HepG2 (cell line): Measurements from ENCODE around the gene NR1H2. TPM values are rescaled to one million over a fixed set of nuclear protein-coding genes. Genes with fewer than 3 reads are reported as not detected.
A peak's percentile ranks its signal among the peaks of the same experiment; 100 is the strongest.

Experiments used
- BORCS8-MEF2B ChIP-seq: sonication (generic); formaldehyde crosslinking; IDR thresholded peaks from 2 replicates; pipeline ENCODE4 v1.8.0; 2022; ENCODE audit warnings: mild to moderate bottlenecking, missing genetic modification reagents
- GABPB1 ChIP-seq: IDR thresholded peaks from 2 replicates; pipeline ENCODE4 v1.6.1; 2016; ENCODE audit warnings: mild to moderate bottlenecking, missing genetic modification reagents, moderate library complexity, missing compliant biosample characterization
- GTF2F1 ChIP-seq: fragments of 150-350 bp; IDR thresholded peaks from 2 replicates; pipeline ENCODE4 v1.6.1; 2014; ENCODE audit warnings: low read length
- MAZ ChIP-seq, 2 experiments: sonication (generic) in 1 of 2; formaldehyde crosslinking in 1 of 2; IDR thresholded peaks; 2 replicates each; pipeline versions ENCODE4 v1.5.0 to v1.6.1; 2012 to 2020; ENCODE audit warnings: low read depth in 2 of 2, mild to moderate bottlenecking in 2 of 2, borderline replicate concordance in 1 of 2, improper control_type of control experiment in 1 of 2, low read length in 1 of 2, missing genetic modification reagents in 1 of 2, moderate library complexity in 1 of 2
- NR3C1 ChIP-seq: sonication (generic); formaldehyde crosslinking; IDR thresholded peaks from 2 replicates; pipeline ENCODE4 v1.4.0; 2020; ENCODE audit warnings: missing genetic modification reagents
- PHF20 ChIP-seq: sonication (generic); formaldehyde crosslinking; IDR thresholded peaks from 2 replicates; pipeline ENCODE4 v1.5.0; 2020; ENCODE audit warnings: mild to moderate bottlenecking, missing genetic modification reagents
- PTBP1 ChIP-seq: fragments of 200-400 bp; formaldehyde crosslinking; IDR thresholded peaks from 2 replicates; pipeline ENCODE4 v1.6.1; 2018; ENCODE audit warnings: low read length, low read depth; ENCODE audit not compliant: poor library complexity, severe bottlenecking
- RELA ChIP-seq: sonication (generic); formaldehyde crosslinking; IDR thresholded peaks from 2 replicates; pipeline ENCODE4 v1.4.0; 2020; ENCODE audit warnings: missing genetic modification reagents
- SCMH1 ChIP-seq: sonication (generic); formaldehyde crosslinking; IDR thresholded peaks from 2 replicates; pipeline ENCODE4 v1.9.0; 2021; ENCODE audit warnings: missing genetic modification reagents, mild to moderate bottlenecking, borderline replicate concordance
- SETDB1 ChIP-seq: sonication (generic); formaldehyde crosslinking; IDR thresholded peaks from 2 replicates; pipeline ENCODE4 v1.5.1; 2020; ENCODE audit warnings: missing genetic modification reagents, mild to moderate bottlenecking, borderline replicate concordance
- SNRNP70 ChIP-seq: fragments of 200-400 bp; formaldehyde crosslinking; IDR thresholded peaks from 2 replicates; pipeline ENCODE4 v1.6.1; 2017; ENCODE audit warnings: mild to moderate bottlenecking, low read depth, low read length, moderate library complexity
- ZMYM4 ChIP-seq: sonication (generic); formaldehyde crosslinking; IDR thresholded peaks from 2 replicates; pipeline ENCODE4 v1.8.1; 2023; ENCODE audit warnings: mild to moderate bottlenecking, missing genetic modification reagents
- ZNF207 ChIP-seq: fragments of 450-650 bp; IDR thresholded peaks from 2 replicates; pipeline ENCODE4 v1.6.1; 2016; ENCODE audit warnings: antibody characterized with exemption, borderline replicate concordance
- ZNF263 ChIP-seq: sonication (generic); formaldehyde crosslinking; IDR thresholded peaks from 2 replicates; pipeline ENCODE4 v1.4.0; 2020; ENCODE audit warnings: missing genetic modification reagents
- ZNF451 ChIP-seq: sonication (generic); formaldehyde crosslinking; IDR thresholded peaks from 2 replicates; pipeline ENCODE4 v1.5.0; 2020; ENCODE audit warnings: mild to moderate bottlenecking, missing genetic modification reagents
- ZNF558 ChIP-seq: sonication (generic); formaldehyde crosslinking; IDR thresholded peaks from 2 replicates; pipeline ENCODE4 v1.9.0; 2022; ENCODE audit warnings: mild to moderate bottlenecking, missing genetic modification reagents, borderline replicate concordance
- ZNF782 ChIP-seq: sonication (generic); formaldehyde crosslinking; IDR thresholded peaks from 2 replicates; pipeline ENCODE4 v1.4.0; 2020; ENCODE audit warnings: missing genetic modification reagents, mild to moderate bottlenecking, borderline replicate concordance
- ZSCAN5A ChIP-seq: sonication (generic); formaldehyde crosslinking; IDR thresholded peaks from 2 replicates; pipeline ENCODE4 v1.8.0; 2022; ENCODE audit warnings: mild to moderate bottlenecking, missing genetic modification reagents, borderline replicate concordance
- polyA plus RNA-seq, 8 experiments: library from polyadenylated mRNA; depleted of rRNA in 3 of 8; stranded (reverse) in 7 of 8; unstranded in 1 of 8; fragments of >200 nt; fragmentation: Illumina TruSeq in 4 of 8; extraction: Trizol in 4 of 8; gene quantifications; 2 replicates each; pipeline versions ENCODE4 v1.2.1 to v1.2.3, GENCODE V29; 2011 to 2016; ENCODE audit warnings: low read depth in 4 of 8, missing spikeins in 1 of 8, mixed read lengths in 1 of 8; ENCODE audit not compliant: insufficient read depth in 1 of 8
- total RNA-seq, 5 experiments: library from RNA; depleted of rRNA; stranded (reverse); fragments of >200 nt; fragmentation: Illumina TruSeq; extraction: Trizol; gene quantifications; 2 replicates each; pipeline ENCODE4 v1.2.3, GENCODE V29; 2016; ENCODE audit warnings: low read depth in 1 of 5
- TF ChIP-seq, protein P1 (sequence below): sonication (generic); formaldehyde crosslinking; IDR thresholded peaks from 2 replicates; pipeline ENCODE4 v1.4.0; 2020; ENCODE audit warnings: missing genetic modification reagents, mild to moderate bottlenecking, borderline replicate concordance
- TF ChIP-seq, protein P2 (sequence below), 2 experiments: sonication (generic) in 1 of 2; formaldehyde crosslinking in 1 of 2; IDR thresholded peaks; 2 replicates each; pipeline versions ENCODE4 v1.5.1 to v1.6.1; 2011 to 2020; ENCODE audit warnings: borderline replicate concordance in 1 of 2, low read depth in 1 of 2, low read length in 1 of 2, mild to moderate bottlenecking in 1 of 2, missing genetic modification reagents in 1 of 2, moderate library complexity in 1 of 2
- TF ChIP-seq, protein P3 (sequence below): sonication (generic); formaldehyde crosslinking; IDR thresholded peaks from 2 replicates; pipeline ENCODE4 v1.5.0; 2020; ENCODE audit warnings: missing genetic modification reagents

The NR1H2 gene
- total and polyA plus RNA-seq, 2 of the 13 experiments (the other 11 are each of a cell fraction or from before 2014, with no cell fraction given): 10.3 to 13.5 TPM

GRCh38 chr19:50414864-50415660 lies 38.8 kb downstream of the NR1H2 start (continued):
- TF ChIP-seq ZSCAN5A (CRISPR knock-in tag): no peak
- TF ChIP-seq, protein P1, sequence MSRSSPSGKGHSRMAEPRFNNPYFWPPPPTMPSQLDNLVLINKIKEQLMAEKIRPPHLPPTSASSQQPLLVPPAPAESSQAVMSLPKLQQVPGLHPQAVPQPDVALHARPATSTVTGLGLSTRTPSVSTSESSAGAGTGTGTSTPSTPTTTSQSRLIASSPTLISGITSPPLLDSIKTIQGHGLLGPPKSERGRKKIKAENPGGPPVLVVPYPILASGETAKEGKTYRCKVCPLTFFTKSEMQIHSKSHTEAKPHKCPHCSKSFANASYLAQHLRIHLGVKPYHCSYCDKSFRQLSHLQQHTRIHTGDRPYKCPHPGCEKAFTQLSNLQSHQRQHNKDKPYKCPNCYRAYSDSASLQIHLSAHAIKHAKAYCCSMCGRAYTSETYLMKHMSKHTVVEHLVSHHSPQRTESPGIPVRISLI (CRISPR knock-in tag): no peak
- TF ChIP-seq SNRNP70: no peak
- TF ChIP-seq NR3C1: no peak
- no peak for TF ChIP-seq MAZ (IDR thresholded peaks at IDR 0.05; ENCODE audit: borderline replicate concordance, low read depth, low read length)
- TF ChIP-seq MAZ (CRISPR knock-in tag; IDR thresholded peaks at IDR 0.05; ENCODE audit: low read depth): no peak
- TF ChIP-seq, protein P2, sequence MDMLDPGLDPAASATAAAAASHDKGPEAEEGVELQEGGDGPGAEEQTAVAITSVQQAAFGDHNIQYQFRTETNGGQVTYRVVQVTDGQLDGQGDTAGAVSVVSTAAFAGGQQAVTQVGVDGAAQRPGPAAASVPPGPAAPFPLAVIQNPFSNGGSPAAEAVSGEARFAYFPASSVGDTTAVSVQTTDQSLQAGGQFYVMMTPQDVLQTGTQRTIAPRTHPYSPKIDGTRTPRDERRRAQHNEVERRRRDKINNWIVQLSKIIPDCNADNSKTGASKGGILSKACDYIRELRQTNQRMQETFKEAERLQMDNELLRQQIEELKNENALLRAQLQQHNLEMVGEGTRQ (IDR thresholded peaks at IDR 0.05; ENCODE audit: low read depth, low read length): no peak
- TF ChIP-seq, protein P2 (CRISPR knock-in tag; IDR thresholded peaks at IDR 0.05; ENCODE audit: borderline replicate concordance): no peak
- TF ChIP-seq PTBP1: no peak
- no peak for TF ChIP-seq PHF20 (CRISPR knock-in tag)
- 0 out of 2 replicates have a peak, but pooled peaks have one; percentile 35 for TF ChIP-seq BORCS8-MEF2B
- no peak for TF ChIP-seq GTF2F1
- TF ChIP-seq ZMYM4 (CRISPR knock-in tag): no peak
- no peak for TF ChIP-seq ZNF782 (CRISPR knock-in tag)
- peak; percentile 43 for TF ChIP-seq ZNF263 (CRISPR knock-in tag)
- TF ChIP-seq ZNF451 (CRISPR knock-in tag): no peak
- TF ChIP-seq, protein P3, sequence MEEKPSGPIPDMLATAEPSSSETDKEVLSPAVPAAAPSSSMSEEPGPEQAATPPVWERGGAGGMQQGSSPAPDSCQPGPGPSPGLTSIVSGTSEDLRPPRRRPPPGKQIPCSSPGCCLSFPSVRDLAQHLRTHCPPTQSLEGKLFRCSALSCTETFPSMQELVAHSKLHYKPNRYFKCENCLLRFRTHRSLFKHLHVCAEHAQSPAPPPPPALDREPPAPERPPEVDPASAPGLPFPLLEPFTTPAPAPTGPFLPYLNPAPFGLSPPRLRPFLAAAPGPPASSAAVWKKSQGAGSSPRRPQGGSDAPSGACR (CRISPR knock-in tag): no peak
- TF ChIP-seq ZNF558 (CRISPR knock-in tag): no peak
- TF ChIP-seq SCMH1 (CRISPR knock-in tag): no peak
- TF ChIP-seq RELA (CRISPR knock-in tag): no peak
- no peak for TF ChIP-seq ZNF207
- no peak for TF ChIP-seq SETDB1 (CRISPR knock-in tag)
- TF ChIP-seq GABPB1 (CRISPR knock-in tag): peak; percentile 48
